ENCODE data around the gene MGMT.
"Not testable (repeated sequence)": the region's sequence is repeated elsewhere in the genome, so short reads cannot be mapped to it uniquely, and the experiment has no call there.

The MGMT gene

GRCh38 chr10:129466703-129467358 is at the start of gene MGMT:
TSS of gene MGMT (plus strand) at chr10:129467241.
- DNase-seq (ENCODE audit: low read depth) = peak; percentile 43
- H3K4me3 ChIP-seq (ENCODE audit: low read depth, low read length) = peak within 1 kb of the TSS; percentile 86

GRCh38 chr10:129417870-129418269 is 49.2 kb upstream of the MGMT start:
- no peak overlapping the region for H3K4me3 ChIP-seq (ENCODE audit: low read depth, low read length)
- no peak for DNase-seq (ENCODE audit: low read depth)

- DNase-seq (ENCODE audit: low read depth) = no peak
- H3K4me3 ChIP-seq (ENCODE audit: low read depth, low read length) = no peak overlapping the region
Measured at GRCh38 chr10:129418496-129419225, 48.4 kb upstream of the MGMT start.

- H3K4me3 ChIP-seq (ENCODE audit: low read depth, low read length) = no peak overlapping the region
- no peak for DNase-seq (ENCODE audit: low read depth)
Measured at GRCh38 chr10:129419397-129419796, 47.6 kb upstream of the MGMT start.

GRCh38 chr10:129421399-129422010 is 45.5 kb upstream of the MGMT start:
- DNase-seq (ENCODE audit: low read depth) = no peak
- no peak overlapping the region for H3K4me3 ChIP-seq (ENCODE audit: low read depth, low read length)

- no peak overlapping the region for H3K4me3 ChIP-seq (ENCODE audit: low read depth, low read length)
- no peak for DNase-seq (ENCODE audit: low read depth)
Measured at GRCh38 chr10:129424978-129425377, 42.1 kb upstream of the MGMT start.

GRCh38 chr10:129426606-129427005 is 40.4 kb upstream of the MGMT start:
- H3K4me3 ChIP-seq (ENCODE audit: low read depth, low read length) = no peak overlapping the region
- no peak for DNase-seq (ENCODE audit: low read depth)

GRCh38 chr10:129433266-129433665 is 33.8 kb upstream of the MGMT start:
- no peak for DNase-seq (ENCODE audit: low read depth)
- H3K4me3 ChIP-seq (ENCODE audit: low read depth, low read length) = no peak overlapping the region

- not testable (repeated sequence) for H3K4me3 ChIP-seq (ENCODE audit: low read depth, low read length); DNase-seq (ENCODE audit: low read depth)
Measured at GRCh38 chr10:129435724-129436123, 31.3 kb upstream of the MGMT start.

- no peak for DNase-seq (ENCODE audit: low read depth)
- no peak overlapping the region for H3K4me3 ChIP-seq (ENCODE audit: low read depth, low read length)
Measured at GRCh38 chr10:129438024-129438423, 29.0 kb upstream of the MGMT start.

GRCh38 chr10:129440247-129440646 is 26.8 kb upstream of the MGMT start:
- DNase-seq (ENCODE audit: low read depth) = no peak
- no peak overlapping the region for H3K4me3 ChIP-seq (ENCODE audit: low read depth, low read length)

GRCh38 chr10:129440722-129441316 is 26.2 kb upstream of the MGMT start:
- H3K4me3 ChIP-seq (ENCODE audit: low read depth, low read length) = no peak overlapping the region
- no peak for DNase-seq (ENCODE audit: low read depth)

- DNase-seq (ENCODE audit: low read depth) = no peak
- H3K4me3 ChIP-seq (ENCODE audit: low read depth, low read length) = no peak overlapping the region
Measured at GRCh38 chr10:129441372-129442009, 25.6 kb upstream of the MGMT start.

- no peak for DNase-seq (ENCODE audit: low read depth)
- H3K4me3 ChIP-seq (ENCODE audit: low read depth, low read length) = no peak overlapping the region
Measured at GRCh38 chr10:129442866-129443265, 24.2 kb upstream of the MGMT start.

GRCh38 chr10:129444359-129444758 is 22.7 kb upstream of the MGMT start:
- no peak overlapping the region for H3K4me3 ChIP-seq (ENCODE audit: low read depth, low read length)
- no peak for DNase-seq (ENCODE audit: low read depth)

- H3K4me3 ChIP-seq (ENCODE audit: low read depth, low read length) = no peak overlapping the region
- no peak for DNase-seq (ENCODE audit: low read depth)
Measured at GRCh38 chr10:129445436-129446182, 21.4 kb upstream of the MGMT start.

- no peak for DNase-seq (ENCODE audit: low read depth)
- no peak overlapping the region for H3K4me3 ChIP-seq (ENCODE audit: low read depth, low read length)
Measured at GRCh38 chr10:129446183-129446581, 20.9 kb upstream of the MGMT start.

GRCh38 chr10:129447486-129447885 is 19.6 kb upstream of the MGMT start:
- no peak overlapping the region for H3K4me3 ChIP-seq (ENCODE audit: low read depth, low read length)
- DNase-seq (ENCODE audit: low read depth) = no peak

GRCh38 chr10:129448086-129448485 is 19.0 kb upstream of the MGMT start:
- DNase-seq (ENCODE audit: low read depth) = no peak
- H3K4me3 ChIP-seq (ENCODE audit: low read depth, low read length) = no peak overlapping the region
